NCI-H2029 (cell line): Measurements from ENCODE around the gene DCDC2C.

ENCODE experiments used
- DNase-seq: peaks from one replicate; lab custom pipeline; 2025; lab: John Stamatoyannopoulos, UW

Gene DCDC2C

GRCh38 chr2:3827673-3828575 is 124.5 kb downstream of the DCDC2C start:
- no peak for DNase-seq

DNA sequence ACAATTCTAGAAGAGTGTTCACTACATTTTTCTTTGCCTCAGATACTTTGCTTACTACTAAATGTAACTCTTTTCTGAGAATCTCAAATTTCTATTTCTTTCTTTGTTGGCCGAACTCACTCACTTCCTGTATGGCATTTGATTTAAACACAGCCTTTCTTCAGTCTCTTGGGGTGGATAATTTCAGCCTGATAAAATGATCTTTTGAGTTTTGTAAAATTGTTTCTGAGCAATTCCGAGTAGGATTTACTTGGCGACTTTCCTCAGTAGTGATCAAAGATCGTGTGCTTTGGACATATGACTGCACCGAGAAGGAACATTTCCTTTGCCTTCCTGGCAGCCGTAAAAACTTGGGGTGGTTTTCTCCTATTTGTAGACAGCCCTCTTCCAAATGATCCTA is 127.4 kb downstream of the DCDC2C start:
- DNase-seq = no peak

DNA sequence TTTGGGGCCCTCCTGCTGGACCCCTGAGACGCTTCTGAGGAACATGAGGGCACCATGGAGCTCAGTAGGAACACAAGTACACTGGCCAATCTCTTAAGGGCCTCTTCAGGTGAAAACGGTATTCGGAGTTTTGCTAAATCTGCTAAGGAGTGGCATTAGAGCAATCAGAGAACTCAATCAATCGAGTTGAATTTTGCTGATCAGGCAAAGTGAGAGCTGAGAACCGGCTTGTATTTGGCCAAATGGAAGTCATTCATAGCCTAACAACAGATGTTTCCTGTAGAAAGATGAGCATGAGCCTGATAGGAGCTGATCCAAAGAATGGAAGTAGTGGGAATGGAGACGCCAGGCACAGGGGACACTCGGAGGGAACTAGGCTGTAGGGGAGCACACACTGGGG is 133.7 kb downstream of the DCDC2C start:
- DNase-seq = no peak

DNA sequence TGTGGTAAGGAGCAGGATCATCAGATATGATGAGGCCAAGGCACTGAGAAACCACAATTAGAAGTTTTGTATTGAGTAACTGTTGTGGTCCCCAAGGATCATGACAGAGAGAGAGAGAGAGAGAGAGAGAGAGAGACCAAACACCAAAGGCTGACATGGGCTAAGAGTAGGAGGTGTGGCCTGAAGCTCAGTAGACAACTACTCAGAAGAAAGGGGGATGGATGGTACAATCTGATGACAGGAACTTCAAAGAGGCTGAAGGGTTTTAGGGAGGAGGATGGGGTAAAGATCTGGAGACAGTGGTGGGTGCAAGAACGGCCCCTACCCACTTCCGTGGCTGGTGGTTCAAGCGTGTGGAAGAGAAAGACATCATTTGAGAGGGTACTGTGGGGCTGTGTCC is 135.0 kb downstream of the DCDC2C start:
- DNase-seq = no peak

- DNase-seq = no peak
Observed at GRCh38 chr2:3839476-3839875, 136.1 kb downstream of the DCDC2C start.

- no peak for DNase-seq
Observed at GRCh38 chr2:3840611-3841155, 137.3 kb downstream of the DCDC2C start.

- no peak for DNase-seq
Observed at GRCh38 chr2:3847397-3848052, 144.2 kb downstream of the DCDC2C start.

DNA sequence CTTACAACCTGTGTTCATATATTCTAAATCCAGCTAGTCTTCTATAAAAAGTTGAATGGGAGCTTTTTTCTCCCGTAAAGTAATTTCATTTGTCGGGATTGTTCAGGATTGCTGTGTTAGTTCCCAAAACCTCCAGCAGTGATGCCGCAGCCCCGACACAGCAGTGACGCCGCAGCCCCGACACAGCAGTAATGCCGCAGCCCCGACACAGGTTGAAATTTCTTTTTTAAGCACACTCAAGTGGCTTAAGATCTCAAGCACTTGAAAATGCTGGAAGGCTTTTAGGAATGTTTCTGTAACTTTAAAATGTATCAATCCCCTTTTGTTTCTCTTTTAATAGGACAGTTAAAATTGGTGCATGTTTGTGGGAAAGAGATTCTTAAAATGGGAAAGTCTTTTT is 145.4 kb downstream of the DCDC2C start:
- no peak for DNase-seq

- no peak for DNase-seq
Observed at GRCh38 chr2:3849213-3849612, 145.8 kb downstream of the DCDC2C start.

GRCh38 chr2:3857576-3857975 is 154.2 kb downstream of the DCDC2C start:
- no peak for DNase-seq

- DNase-seq = peak; percentile 22
Observed at GRCh38 chr2:3864943-3865865, 161.8 kb downstream of the DCDC2C start.

GRCh38 chr2:3867469-3867868 is 164.1 kb downstream of the DCDC2C start:
- peak; percentile 40 for DNase-seq

GRCh38 chr2:3868012-3868805 is 164.8 kb downstream of the DCDC2C start:
- DNase-seq = no peak

GRCh38 chr2:3870222-3870621 is 166.8 kb downstream of the DCDC2C start:
- no peak for DNase-seq

DNA sequence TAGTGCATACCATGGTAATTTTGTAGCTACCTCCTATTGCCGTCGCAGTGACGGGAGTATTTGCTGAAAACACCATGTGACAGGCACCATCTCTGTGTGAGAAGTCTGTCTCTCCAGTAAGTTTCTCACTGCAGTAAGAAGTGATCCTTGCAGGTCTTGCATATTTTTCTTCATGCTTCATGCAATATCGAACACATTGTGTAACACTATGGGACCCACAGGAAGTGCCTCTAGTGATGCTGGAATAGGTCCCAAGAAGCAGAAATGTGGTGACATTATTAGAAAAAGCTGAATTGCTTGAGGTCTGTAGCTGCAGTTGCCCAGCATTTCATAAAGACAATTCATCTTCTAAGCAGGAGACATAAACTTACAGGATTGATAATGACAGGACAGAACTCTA is 167.6 kb downstream of the DCDC2C start:
- DNase-seq = no peak

- no peak for DNase-seq
Observed at GRCh38 chr2:3872451-3872850, 169.1 kb downstream of the DCDC2C start.

GRCh38 chr2:3873899-3874298 is 170.5 kb downstream of the DCDC2C start:
- DNase-seq = no peak

- no peak for DNase-seq
Observed at GRCh38 chr2:3876221-3876620, 172.8 kb downstream of the DCDC2C start.

DNA sequence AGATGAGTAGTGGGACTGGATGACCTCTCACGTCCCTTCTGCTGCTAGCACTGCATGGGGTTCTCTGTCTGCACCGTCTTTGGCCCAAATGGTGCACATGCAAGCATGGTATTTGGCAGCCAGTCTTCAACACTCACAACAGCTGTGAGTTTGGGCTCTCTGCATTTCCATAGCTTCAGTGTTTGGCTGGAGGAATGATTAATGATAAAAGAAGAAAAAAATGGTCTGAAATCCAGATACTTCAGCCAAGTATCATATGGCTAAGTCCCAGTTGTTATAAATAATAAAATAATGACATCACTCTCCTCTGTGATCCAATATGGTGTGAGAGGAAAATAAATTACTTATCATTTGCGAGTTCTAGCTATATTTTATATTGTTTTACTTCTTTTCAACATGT is 173.3 kb downstream of the DCDC2C start:
- no peak for DNase-seq

DNA sequence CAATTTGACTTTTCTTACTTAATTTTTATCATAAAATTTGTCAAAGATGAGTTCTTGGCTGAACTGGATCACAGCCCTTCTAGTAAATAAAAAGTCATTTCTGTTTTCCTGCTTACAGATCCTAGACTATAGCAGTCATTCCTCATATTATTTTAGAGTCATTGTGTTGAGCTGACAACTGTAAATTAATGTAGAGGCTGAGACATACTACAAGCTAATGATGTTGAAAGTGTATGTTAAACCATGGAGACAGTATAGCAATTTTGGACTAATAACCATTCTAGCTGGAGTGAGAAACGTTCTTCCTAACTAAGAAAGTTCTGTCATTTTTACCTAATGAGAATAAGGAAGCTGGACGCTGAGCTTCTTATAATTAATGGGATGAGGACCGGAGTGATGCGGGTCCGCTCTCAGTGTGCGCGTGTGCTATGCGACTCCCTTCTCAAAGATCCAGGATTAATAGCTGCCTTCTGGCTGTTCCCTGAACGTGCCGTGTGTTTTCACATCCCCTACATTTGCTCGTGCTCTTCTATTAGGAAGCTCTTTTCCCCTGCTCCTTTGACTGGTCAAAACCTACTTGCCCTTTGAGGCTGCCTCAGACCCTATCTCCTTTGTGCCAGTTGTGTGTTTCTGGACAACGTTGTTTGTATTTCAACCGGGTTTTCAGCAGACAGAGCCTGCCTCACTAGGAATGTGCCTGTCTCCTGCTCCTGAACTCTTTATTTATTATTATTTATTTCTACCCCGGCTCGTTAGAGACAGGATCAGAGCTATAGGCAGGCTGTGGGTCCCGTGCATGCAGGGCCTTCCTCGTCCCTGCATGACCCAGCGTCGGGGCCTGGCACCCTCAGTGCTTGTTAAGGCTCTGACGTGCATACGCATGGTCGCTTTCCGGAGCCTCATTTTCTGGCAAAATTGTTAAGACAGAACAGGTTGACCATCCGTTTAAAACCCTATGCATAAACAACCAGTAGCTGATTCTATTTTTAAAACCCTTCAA is 182.6 kb downstream of the DCDC2C start:
- no peak for DNase-seq
